OCI-LY7 (cell line): Measurements from ENCODE around the gene OXCT1. TPM values are rescaled to one million over a fixed set of nuclear protein-coding genes. Genes with fewer than 3 reads are reported as not detected.
"Not testable (repeated sequence)": the region's sequence is repeated elsewhere in the genome, so short reads cannot be mapped to it uniquely, and the experiment has no call there.

ENCODE experiments used
- BruUV-seq: library from RNA; stranded (reverse); fragments of 400-500 nt; replicated peaks from 2 replicates; lab custom pipeline; 2021; lab: Mats Ljungman, UMichigan
- CTCF ChIA-PET: fragments of 300-600 bp; sonication (Branson Sonifier 250); formaldehyde crosslinking; loops from one replicate; lab custom pipeline; 2022; ENCODE audit warnings: antibody characterized with exemption; ENCODE audit not compliant: unreplicated experiment; lab: Charles Lee
- POLR2A ChIA-PET: fragments of 300-600 bp; sonication (Branson Sonifier 250); formaldehyde crosslinking; loops from one replicate; lab custom pipeline; 2022; ENCODE audit warnings: antibody characterized with exemption; lab: Charles Lee
- DNase-seq: peaks from one replicate; pipeline ENCODE4 v3.0.0-alpha.2; 2015; ENCODE audit warnings: low spot score
- H2AFZ ChIP-seq: fragments of 200-600 bp; sonication (generic), shearing (Covaris generic); 2 replicates; pipeline ENCODE4 v1.6.1; 2014; ENCODE audit warnings: mild to moderate bottlenecking, antibody characterized with exemption, low read length, moderate library complexity
- H3K27ac ChIP-seq: fragments of 200-600 bp; sonication (generic); 2 replicates; pipeline ENCODE4 v1.5.1; 2014; ENCODE audit warnings: mixed run types, low read depth, mild to moderate bottlenecking, moderate library complexity, low read length, inconsistent platforms; ENCODE audit not compliant: poor library complexity, severe bottlenecking
- H3K36me3 ChIP-seq: fragments of 200-600 bp; sonication (generic); 2 replicates; pipeline ENCODE4 v1.6.1; 2014; ENCODE audit warnings: mild to moderate bottlenecking, antibody characterized with exemption, low read length, moderate library complexity, mixed read lengths; ENCODE audit not compliant: insufficient read depth
- H3K4me1 ChIP-seq: fragments of 200-600 bp; sonication (generic); 2 replicates; pipeline ENCODE4 v1.5.1; 2014; ENCODE audit warnings: mild to moderate bottlenecking, low read length; ENCODE audit not compliant: insufficient read depth, poor library complexity, severe bottlenecking
- H3K4me2 ChIP-seq: fragments of 200-600 bp; sonication (generic); 2 replicates; pipeline ENCODE4 v1.6.1; 2014; ENCODE audit warnings: mild to moderate bottlenecking, low read length
- H3K4me3 ChIP-seq: fragments of 200-600 bp; sonication (generic); 2 replicates; pipeline ENCODE4 v1.5.1; 2014; ENCODE audit warnings: mild to moderate bottlenecking, low read depth, low read length; ENCODE audit not compliant: poor library complexity, severe bottlenecking
- H3K79me2 ChIP-seq: fragments of 200-600 bp; sonication (generic); 2 replicates; pipeline ENCODE4 v1.6.1; 2016; ENCODE audit warnings: low read depth, mild to moderate bottlenecking, low read length, moderate library complexity, mixed read lengths; ENCODE audit not compliant: insufficient read depth
- H3K9me2 ChIP-seq: fragments of 200-600 bp; sonication (generic); 2 replicates; pipeline ENCODE4 v1.6.1; 2016; ENCODE audit warnings: mild to moderate bottlenecking, low read length, mixed read lengths; ENCODE audit not compliant: insufficient read depth
- H3K9me3 ChIP-seq: fragments of 200-600 bp; sonication (generic); 2 replicates; pipeline ENCODE4 v1.6.1; 2014; ENCODE audit warnings: mild to moderate bottlenecking, mixed run types, low read length, mixed read lengths
- H4K20me1 ChIP-seq: fragments of 200-600 bp; sonication (generic); 2 replicates; pipeline ENCODE4 v1.6.1; 2014; ENCODE audit warnings: mild to moderate bottlenecking, antibody characterized with exemption, low read length, moderate library complexity, mixed read lengths; ENCODE audit not compliant: insufficient read depth
- EZH2phosphoT487 ChIP-seq: fragments of 200-600 bp; sonication (generic); IDR thresholded peaks from 2 replicates; pipeline ENCODE4 v1.6.1; 2018; ENCODE audit warnings: low read depth, borderline replicate concordance, mild to moderate bottlenecking, mixed run types, antibody characterized with exemption, low read length, moderate library complexity, mixed read lengths
- intact Hi-C: fragments of 100-400 bp; cut with micrococcal nuclease; formaldehyde crosslinking; loops from one replicate; pipeline ENCODE4 v1.10.0; 2022; ENCODE audit not compliant: unreplicated experiment
- total RNA-seq, 2 experiments: library from RNA; depleted of rRNA in 1 of 2; stranded (reverse); fragments of >200 nt in 1 of 2; shearing (Covaris generic) in 1 of 2; gene quantifications; 2 replicates each; pipeline ENCODE4 v1.2.3, GENCODE V29; 2014 to 2022
- TF ChIP-seq, protein P1 (sequence below): fragments of 200-600 bp; sonication (generic); conservative IDR thresholded peaks from 2 replicates; pipeline ENCODE4 v1.5.1; 2014; ENCODE audit warnings: mild to moderate bottlenecking, antibody characterized with exemption, low read length, moderate library complexity, mixed read lengths

OXCT1 gene
- total RNA-seq, 2 experiments from 2014 or later, result 27.0 to 43.4 TPM

DNA sequence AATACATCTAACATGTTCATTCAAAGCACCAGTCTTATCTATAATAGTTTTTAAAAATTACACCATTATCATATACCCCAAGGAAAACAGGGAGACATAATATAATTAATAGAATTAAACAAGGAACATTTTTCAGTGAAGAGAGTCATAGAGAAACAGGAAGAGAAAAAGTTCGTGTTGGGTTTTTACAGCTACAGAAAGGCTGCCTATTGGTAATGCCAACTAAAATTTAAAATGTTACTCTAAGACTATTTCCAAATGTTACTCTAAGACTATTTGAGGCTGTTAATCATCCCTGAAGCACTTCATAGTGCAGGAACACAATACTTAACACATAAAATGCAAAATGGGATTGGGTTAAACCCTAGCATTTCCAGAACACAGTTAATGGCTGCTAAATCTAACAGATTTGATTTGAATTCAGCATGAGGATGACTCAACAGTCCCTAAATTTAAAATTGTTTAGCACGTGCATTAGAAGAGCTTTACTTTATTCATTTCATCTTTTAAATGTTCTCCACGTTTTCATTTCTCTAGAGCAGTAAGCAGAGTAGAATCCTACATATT lies 54.5 kb downstream of the OXCT1 start:
- no TSS peak for BruUV-seq
- Histone ChIP-seq H4K20me1 (no peaks in the 10 kb centered on the region), H3K4me2 (no peak overlapping the region), H3K9me2 (no peaks in the 10 kb centered on the region), H3K9me3 (no peaks in the 10 kb centered on the region), H3K27ac (no peak overlapping the region), H2AFZ (no peak overlapping the region), H3K4me3 (no peak overlapping the region), H3K4me1 (no peaks in the 10 kb centered on the region), H3K36me3 (no peaks in the 10 kb centered on the region), H3K79me2 (no peaks in the 10 kb centered on the region)
- TF ChIP-seq, protein P1, sequence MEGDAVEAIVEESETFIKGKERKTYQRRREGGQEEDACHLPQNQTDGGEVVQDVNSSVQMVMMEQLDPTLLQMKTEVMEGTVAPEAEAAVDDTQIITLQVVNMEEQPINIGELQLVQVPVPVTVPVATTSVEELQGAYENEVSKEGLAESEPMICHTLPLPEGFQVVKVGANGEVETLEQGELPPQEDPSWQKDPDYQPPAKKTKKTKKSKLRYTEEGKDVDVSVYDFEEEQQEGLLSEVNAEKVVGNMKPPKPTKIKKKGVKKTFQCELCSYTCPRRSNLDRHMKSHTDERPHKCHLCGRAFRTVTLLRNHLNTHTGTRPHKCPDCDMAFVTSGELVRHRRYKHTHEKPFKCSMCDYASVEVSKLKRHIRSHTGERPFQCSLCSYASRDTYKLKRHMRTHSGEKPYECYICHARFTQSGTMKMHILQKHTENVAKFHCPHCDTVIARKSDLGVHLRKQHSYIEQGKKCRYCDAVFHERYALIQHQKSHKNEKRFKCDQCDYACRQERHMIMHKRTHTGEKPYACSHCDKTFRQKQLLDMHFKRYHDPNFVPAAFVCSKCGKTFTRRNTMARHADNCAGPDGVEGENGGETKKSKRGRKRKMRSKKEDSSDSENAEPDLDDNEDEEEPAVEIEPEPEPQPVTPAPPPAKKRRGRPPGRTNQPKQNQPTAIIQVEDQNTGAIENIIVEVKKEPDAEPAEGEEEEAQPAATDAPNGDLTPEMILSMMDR, result no peak
- no peak for TF ChIP-seq EZH2phosphoT487
- ChIA-PET POLR2A (interaction anchor here (0.5 kb wide), 1 partner anchor 60 kb away, joined by 3 read pairs; no protein-coding TSS in a partner anchor), CTCF (no interaction called here)
- intact Hi-C loops, result no loop called here
- no peak for DNase-seq

DNA sequence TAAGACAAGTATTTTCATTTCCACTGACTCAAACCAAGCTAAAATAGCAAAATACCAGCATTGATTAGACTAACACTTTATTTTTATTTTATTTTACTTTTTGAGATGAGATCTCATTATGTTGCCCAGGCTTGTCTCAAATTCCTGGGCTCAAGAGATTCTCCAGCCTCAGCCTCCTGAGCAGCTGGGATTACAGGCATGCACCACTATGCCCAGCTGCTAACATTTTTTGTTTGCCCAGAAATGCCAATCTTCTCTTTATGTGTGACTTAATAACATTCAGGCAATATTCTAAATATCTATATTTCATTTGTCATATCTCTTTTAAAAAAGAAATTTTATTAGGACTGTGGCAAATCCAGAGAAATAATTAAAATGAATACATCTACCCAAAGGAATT lies 55.0 kb downstream of the OXCT1 start:
- CTCF ChIA-PET, result no interaction called here
- no TSS peak for BruUV-seq
- no peak overlapping the region for H2AFZ ChIP-seq

DNA sequence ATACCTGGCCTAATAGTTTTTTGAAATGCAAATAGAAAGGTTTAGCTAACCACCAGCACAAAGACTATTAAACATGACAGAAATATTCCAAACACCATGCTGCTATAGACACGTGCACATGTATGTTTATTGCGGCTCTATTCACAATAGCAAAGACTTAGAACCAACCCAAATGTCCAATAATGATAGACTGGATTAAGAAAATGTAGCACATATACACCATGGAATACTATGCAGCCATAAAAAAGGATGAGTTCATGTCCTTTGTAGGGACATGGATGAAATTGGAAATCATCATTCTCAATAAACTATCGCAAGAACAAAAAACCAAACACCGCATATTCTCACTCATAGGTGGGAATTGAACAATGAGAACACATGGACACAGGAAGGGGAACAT lies 55.9 kb downstream of the OXCT1 start:
- POLR2A ChIA-PET, result interaction anchor here (0.6 to 1.9 kb wide), 4 partner anchors 10 to 1065 kb away, joined by 3 to 6 read pairs (median 4); no protein-coding TSS in a partner anchor
- H3K79me2 ChIP-seq, BruUV-seq, H3K4me2 ChIP-seq, H2AFZ ChIP-seq, H3K4me3 ChIP-seq, DNase-seq, H3K27ac ChIP-seq, H3K36me3 ChIP-seq, H3K9me3 ChIP-seq, CTCF ChIA-PET, intact Hi-C loops, H3K4me1 ChIP-seq, H3K9me2 ChIP-seq, H4K20me1 ChIP-seq: not testable (repeated sequence)

More for the DNA sequence above, 55.0 kb downstream of the OXCT1 start:
- no peaks in the 10 kb centered on the region for H3K36me3 ChIP-seq
- H3K4me3 ChIP-seq, result no peak overlapping the region
- H3K27ac ChIP-seq, result no peak overlapping the region
- H3K4me2 ChIP-seq, result no peak overlapping the region
- no peaks in the 10 kb centered on the region for H3K79me2 ChIP-seq
- no peak for DNase-seq
- TF ChIP-seq, protein P1, result no peak
- no peak for TF ChIP-seq EZH2phosphoT487
- POLR2A ChIA-PET, result interaction anchor here (0.5 to 1.9 kb wide), 3 partner anchors 12 to 1163 kb away, joined by 3 to 6 read pairs (median 5); no protein-coding TSS in a partner anchor
- no peaks in the 10 kb centered on the region for H3K9me3 ChIP-seq
- intact Hi-C loops, result no loop called here
- H3K4me1 ChIP-seq, result no peaks in the 10 kb centered on the region
- H3K9me2 ChIP-seq, result no peaks in the 10 kb centered on the region
- H4K20me1 ChIP-seq, result no peaks in the 10 kb centered on the region
